ENCODE results near the gene GPR27.

GRCh38 chr3:71759401-71759800 lies 5.7 kb downstream of the GPR27 start:
- TF ChIP-seq CTCF (conservative IDR thresholded peaks at IDR 0.05 in 1 of 2, IDR thresholded peaks at IDR 0.05 in 1 of 2; ENCODE audit: extremely low read depth in 1 of 2, insufficient read depth in 1 of 2, low read depth in 1 of 2, low read length in 2 of 2) (no peak), EZH2 (IDR thresholded peaks at IDR 0.05; ENCODE audit: borderline replicate concordance, low read length) (no peak)
